Measurements from ENCODE around the gene ANXA1.
A peak's percentile ranks its signal among the peaks of the same experiment; 100 is the strongest.

Gene ANXA1

DNA sequence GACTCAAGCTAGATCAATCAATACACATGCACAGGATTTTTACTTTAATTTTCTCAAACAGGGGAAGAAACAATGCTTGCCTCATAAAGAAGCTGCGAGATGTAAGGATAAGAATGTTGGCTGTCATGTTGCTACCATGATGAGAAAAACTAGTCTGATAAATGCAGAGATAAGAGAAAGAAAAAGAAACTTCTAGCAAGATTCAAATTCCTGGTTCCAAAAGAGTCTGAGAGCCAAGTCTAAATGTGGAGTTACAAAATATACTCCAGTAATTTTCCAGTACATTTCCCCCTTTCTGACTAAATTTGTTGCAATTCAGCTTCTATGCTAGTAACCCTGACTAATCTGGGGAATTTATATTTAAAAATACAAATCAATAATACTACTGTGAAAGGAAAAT, 10.4 kb upstream of the ANXA1 start:
- Mint-ChIP-seq H3K4me1 (peaks cover 8% of the 10 kb centered on the region), H3K4me3 (no peak overlapping the region), H3K9me3 (no peaks in the 10 kb centered on the region), H3K27ac (no peak overlapping the region), H3K36me3 (ENCODE audit: low read depth) (no peaks in the 10 kb centered on the region), H3K27me3 (ENCODE audit: low read depth) (no peaks in the 10 kb centered on the region)
- TF ChIP-seq, protein P1, sequence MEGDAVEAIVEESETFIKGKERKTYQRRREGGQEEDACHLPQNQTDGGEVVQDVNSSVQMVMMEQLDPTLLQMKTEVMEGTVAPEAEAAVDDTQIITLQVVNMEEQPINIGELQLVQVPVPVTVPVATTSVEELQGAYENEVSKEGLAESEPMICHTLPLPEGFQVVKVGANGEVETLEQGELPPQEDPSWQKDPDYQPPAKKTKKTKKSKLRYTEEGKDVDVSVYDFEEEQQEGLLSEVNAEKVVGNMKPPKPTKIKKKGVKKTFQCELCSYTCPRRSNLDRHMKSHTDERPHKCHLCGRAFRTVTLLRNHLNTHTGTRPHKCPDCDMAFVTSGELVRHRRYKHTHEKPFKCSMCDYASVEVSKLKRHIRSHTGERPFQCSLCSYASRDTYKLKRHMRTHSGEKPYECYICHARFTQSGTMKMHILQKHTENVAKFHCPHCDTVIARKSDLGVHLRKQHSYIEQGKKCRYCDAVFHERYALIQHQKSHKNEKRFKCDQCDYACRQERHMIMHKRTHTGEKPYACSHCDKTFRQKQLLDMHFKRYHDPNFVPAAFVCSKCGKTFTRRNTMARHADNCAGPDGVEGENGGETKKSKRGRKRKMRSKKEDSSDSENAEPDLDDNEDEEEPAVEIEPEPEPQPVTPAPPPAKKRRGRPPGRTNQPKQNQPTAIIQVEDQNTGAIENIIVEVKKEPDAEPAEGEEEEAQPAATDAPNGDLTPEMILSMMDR (IDR thresholded peaks at IDR 0.05; ENCODE audit: unreplicated experiment in 3 of 3) = no peak

DNA sequence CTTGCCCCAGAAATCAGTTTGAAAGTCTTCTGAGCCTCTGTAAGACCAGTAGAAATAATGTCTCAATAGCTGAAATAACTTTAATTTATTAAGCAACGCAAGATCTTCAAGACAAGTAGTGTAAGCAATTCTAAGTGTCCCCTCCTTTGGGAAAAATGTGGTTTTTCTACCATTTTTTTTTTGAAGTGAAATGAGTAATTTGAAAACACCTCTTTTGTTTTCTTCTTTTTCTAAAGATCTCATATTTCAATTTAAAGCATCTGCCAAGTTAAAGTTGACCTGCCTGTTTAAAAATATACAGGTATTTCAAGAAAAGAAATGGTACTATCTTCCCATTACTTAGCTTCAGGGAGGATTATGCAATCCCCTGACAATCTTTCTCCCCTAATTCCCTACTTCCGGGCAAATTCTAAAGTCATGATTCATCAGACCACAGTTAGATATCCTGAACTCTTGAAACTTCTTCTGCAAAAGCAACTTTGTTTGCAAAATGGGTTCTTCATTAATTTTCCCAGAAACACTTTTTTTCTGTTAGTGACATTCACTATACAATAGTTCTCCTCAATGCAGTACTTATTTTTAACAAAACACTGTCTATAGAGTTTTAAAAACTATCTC, 7.8 kb upstream of the ANXA1 start:
- Mint-ChIP-seq H3K36me3 (ENCODE audit: low read depth) (no peaks in the 10 kb centered on the region), H3K27me3 (ENCODE audit: low read depth) (no peaks in the 10 kb centered on the region), H3K9me3 (no peaks in the 10 kb centered on the region), H3K27ac (peak overlapping the region in 1 of 3 experiments; percentile 0), H3K4me1 (peaks cover 13% of the 10 kb centered on the region), H3K4me3 (no peak overlapping the region)
- TF ChIP-seq, protein P1 (IDR thresholded peaks at IDR 0.05; ENCODE audit: unreplicated experiment in 3 of 3) = no peak

DNA sequence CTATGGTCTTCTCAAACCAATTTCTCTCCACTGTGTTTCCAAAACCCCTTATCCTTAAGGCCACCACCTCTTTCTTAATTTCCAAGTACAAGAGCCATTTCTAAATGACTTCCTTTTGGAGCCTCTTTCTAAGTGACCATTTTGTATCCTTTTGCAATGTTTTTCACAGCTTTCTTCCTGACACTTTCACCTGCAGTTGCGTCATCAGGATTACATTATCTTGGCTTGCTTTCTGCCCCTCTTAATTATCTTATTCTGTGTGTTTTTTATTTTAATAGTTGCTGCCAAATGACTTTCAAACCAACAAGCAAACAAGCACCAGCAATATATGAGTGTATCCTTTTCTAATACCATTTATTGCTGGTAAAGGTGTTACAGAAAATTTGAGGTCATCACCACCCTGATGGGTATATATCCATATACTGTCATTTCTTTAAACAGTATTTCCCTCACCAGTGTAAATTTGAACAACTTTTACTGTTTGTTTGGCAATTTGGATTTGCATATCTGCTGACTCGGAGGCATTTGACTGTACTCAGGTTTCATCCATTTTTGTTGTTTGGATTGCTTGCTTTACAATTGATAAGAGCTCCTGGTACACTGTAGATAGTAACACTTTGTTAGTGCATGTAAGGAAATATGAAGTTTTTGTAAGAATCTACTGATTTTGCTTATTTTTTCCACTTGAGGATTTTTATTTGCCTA, 5.4 kb upstream of the ANXA1 start:
- Mint-ChIP-seq H3K36me3 (ENCODE audit: low read depth) (no peaks in the 10 kb centered on the region), H3K4me1 (peaks cover 23% of the 10 kb centered on the region), H3K4me3 (no peak overlapping the region), H3K27ac (no peak overlapping the region), H3K27me3 (ENCODE audit: low read depth) (no peaks in the 10 kb centered on the region), H3K9me3 (no peaks in the 10 kb centered on the region)
- TF ChIP-seq, protein P1 (IDR thresholded peaks at IDR 0.05; ENCODE audit: unreplicated experiment in 3 of 3) = no peak

DNA sequence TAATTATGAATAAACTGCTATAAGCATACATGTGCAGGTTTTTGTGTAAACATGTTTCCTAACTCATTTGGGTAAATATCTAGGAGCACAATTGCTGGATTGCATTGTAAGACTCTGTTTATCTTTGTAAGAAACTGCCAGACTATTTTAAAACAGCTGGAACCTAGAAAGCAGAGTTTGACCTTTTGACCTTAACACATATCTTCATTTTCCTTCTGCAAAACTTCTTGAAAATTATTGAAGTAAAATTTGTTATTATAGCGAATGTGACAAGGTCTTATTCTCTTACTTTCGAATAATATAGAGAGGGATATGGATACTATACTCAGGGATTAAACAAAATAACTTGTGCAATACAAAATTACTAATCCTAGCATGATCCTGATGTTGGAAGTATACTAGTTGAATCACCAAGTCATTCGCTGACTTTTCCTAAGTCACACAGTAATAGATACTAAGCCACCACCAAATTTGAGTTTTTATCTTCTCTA, 3.2 kb upstream of the ANXA1 start:
- no peak overlapping the region for H3K4me3 Mint-ChIP-seq
- TF ChIP-seq, protein P1 (IDR thresholded peaks at IDR 0.05; ENCODE audit: unreplicated experiment in 3 of 3) = no peak
- H3K27ac Mint-ChIP-seq = peak overlapping the region in 2 of 3 experiments; percentile 89 to 91
- peaks cover 41% of the 10 kb centered on the region for H3K4me1 Mint-ChIP-seq
- H3K36me3 Mint-ChIP-seq (ENCODE audit: low read depth) = no peaks in the 10 kb centered on the region
- no peaks in the 10 kb centered on the region for H3K9me3 Mint-ChIP-seq
- no peaks in the 10 kb centered on the region for H3K27me3 Mint-ChIP-seq (ENCODE audit: low read depth)

DNA sequence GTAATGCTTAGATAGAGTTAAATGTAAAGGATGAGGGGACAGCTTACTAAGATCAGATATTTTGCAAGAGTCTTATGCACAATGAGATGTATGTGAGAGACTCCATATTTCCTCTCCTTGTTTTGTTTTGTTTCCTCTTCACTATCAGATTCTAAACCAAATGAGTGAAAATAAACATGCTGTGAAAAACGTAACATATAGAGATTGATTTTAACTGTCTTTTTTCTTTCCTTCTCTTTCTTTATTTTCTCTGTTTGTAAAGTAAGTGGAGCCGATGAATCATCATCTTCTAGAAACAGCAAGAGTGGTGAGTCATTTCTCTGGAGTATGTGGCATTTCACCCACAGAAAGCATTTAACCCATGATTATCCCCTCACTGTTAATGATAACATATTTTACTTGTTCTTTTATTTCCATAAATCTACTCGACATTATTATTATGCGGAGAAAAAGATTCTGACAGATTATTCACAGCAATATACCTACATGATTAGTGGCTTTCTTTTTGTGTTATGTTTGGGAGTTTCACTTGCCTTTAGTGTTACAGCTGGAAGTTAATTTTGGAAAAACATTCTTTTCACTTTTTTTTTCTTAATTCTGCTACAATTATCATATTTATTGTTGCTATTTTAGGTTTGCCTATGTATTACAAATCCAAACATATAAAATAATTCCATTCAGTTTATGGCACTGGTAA, 2.1 kb upstream of the ANXA1 start:
- Mint-ChIP-seq H3K9me3 (no peaks in the 10 kb centered on the region), H3K27me3 (ENCODE audit: low read depth) (no peaks in the 10 kb centered on the region), H3K27ac (peak overlapping the region; percentile 67 to 91 (median 89)), H3K4me1 (peaks cover 33% of the 10 kb centered on the region), H3K36me3 (ENCODE audit: low read depth) (no peaks in the 10 kb centered on the region), H3K4me3 (peak overlapping the region in 2 of 3 experiments; percentile 5 to 13)
- TF ChIP-seq, protein P1 (IDR thresholded peaks at IDR 0.05; ENCODE audit: unreplicated experiment in 3 of 3) = no peak
